HEK293T (cell line): ENCODE results near the gene ARID1B.

ENCODE experiments used
- FOXK2 ChIP-seq: fragments of 450-650 bp; IDR thresholded peaks from 2 replicates; pipeline ENCODE4 v1.6.1; 2016; ENCODE audit warnings: mild to moderate bottlenecking
- FOXM1 ChIP-seq: fragments of 450-650 bp; IDR thresholded peaks from 2 replicates; pipeline ENCODE4 v1.6.1; 2017; ENCODE audit warnings: mild to moderate bottlenecking, borderline replicate concordance
- PKNOX1 ChIP-seq: fragments of 450-650 bp; IDR thresholded peaks from 2 replicates; pipeline ENCODE4 v1.6.1; 2016

DNA sequence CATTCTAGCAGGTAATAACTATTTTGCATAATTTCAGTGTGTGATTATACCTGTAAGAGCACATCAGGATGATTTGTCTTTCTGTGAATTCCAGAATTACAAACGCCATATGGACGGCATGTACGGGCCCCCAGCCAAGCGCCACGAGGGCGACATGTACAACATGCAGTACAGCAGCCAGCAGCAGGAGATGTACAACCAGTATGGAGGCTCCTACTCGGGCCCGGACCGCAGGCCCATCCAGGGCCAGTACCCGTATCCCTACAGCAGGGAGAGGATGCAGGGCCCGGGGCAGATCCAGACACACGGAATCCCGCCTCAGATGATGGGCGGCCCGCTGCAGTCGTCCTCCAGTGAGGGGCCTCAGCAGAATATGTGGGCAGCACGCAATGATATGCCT lies 423.4 kb downstream of the ARID1B start:
- TF ChIP-seq FOXM1: no peak
- TF ChIP-seq FOXK2: no peak
- no peak for TF ChIP-seq PKNOX1
